Stimulated activated naive CD8-positive, alpha-beta T cell treated with anti-CD3 and anti-CD28 coated beads, Interleukin-15, Interleukin-2, amounts not matched to agents 100 U/mL and 50 U/mL, for 24 hours (primary cell): ENCODE data around the gene DCLRE1C.
A peak's percentile ranks its signal among the peaks of the same experiment; 100 is the strongest.
"Not testable (repeated sequence)": the region's sequence is repeated elsewhere in the genome, so short reads cannot be mapped to it uniquely, and the experiment has no call there.

Source experiments
- ATAC-seq: fragments of 150-1000 bp; cut with Tn5 transposase; one replicate; pipeline ENCODE4 v1.10.0; 2021
- DNase-seq: peaks from one replicate; pipeline ENCODE4 v3.0.0; 2021

The DCLRE1C gene

DNA sequence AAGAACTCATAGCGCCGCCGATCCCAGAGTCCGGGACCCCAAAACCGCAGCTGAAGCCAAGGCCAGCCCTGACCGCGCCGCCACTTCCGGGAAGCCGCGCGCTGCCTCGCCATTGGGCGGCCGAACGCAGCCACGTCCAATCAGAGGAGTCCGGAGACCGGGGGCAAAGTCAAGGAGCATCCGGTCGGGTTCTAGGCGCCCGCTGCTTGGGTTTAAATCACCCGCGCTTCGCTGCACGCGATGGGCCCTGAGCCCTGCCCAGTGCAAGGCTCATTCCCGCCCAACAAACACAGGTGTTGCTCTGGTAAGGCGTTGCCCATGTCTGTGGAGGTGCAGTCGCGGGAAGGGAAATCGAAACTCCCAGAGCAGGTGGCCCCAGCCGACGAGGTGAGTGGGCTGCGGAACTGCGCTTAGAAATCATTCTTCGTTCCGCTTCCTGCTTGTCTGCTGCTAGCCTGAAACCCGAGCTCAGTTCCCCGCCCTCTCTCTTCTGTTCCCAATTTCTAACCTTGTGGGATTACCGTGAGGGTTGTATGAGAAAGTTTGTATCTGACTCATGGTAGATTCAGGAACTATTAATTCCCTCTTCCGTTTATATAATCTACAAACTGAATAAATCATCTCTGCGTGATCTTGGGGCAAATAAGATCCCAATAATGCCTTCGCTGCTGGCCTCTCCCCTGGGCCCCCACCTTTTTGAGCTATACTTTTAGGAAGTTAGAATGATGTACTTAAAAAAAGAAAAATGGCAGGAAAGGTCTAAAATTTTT, at the start of gene DCLRE1C:
DCLRE1C (minus strand) TSS at position 96 of the 770 bp plus-strand sequence; CDS start at position 10, 86 bp downstream.
- DNase-seq: peak; percentile 88

DNA sequence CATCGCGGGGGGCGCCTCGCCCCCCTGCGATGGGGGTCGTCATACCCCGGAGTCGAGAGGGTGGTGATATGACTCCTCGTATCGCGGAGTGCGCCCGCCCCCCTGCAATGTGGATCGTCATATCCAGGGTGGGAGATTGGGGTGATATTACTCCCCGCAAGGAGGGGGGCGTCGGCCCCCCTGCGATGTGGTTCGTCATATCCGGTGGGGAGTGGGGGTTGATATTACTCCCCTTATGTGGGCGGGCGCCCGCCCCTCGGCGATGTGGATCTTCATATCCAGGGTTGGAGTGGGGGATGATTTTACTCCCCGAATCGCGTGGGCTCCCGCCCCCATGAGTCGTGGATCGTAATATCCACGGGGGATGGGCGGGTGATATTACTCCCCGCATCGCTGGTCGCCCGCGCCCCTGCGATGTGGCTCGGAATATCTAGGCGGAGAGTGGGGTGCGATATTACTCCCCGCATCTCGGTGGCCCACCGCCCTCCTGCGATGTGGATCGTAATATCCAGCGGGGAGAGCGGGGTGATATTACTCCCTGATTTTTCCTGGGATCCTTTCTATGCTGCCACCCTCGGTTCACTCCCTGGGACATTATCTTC, 42.2 kb upstream of the DCLRE1C start:
- DNase-seq (no peak), ATAC-seq (no peak)

More for the DNA sequence above, at the start of gene DCLRE1C:
- ATAC-seq: peak; percentile 96

DNA sequence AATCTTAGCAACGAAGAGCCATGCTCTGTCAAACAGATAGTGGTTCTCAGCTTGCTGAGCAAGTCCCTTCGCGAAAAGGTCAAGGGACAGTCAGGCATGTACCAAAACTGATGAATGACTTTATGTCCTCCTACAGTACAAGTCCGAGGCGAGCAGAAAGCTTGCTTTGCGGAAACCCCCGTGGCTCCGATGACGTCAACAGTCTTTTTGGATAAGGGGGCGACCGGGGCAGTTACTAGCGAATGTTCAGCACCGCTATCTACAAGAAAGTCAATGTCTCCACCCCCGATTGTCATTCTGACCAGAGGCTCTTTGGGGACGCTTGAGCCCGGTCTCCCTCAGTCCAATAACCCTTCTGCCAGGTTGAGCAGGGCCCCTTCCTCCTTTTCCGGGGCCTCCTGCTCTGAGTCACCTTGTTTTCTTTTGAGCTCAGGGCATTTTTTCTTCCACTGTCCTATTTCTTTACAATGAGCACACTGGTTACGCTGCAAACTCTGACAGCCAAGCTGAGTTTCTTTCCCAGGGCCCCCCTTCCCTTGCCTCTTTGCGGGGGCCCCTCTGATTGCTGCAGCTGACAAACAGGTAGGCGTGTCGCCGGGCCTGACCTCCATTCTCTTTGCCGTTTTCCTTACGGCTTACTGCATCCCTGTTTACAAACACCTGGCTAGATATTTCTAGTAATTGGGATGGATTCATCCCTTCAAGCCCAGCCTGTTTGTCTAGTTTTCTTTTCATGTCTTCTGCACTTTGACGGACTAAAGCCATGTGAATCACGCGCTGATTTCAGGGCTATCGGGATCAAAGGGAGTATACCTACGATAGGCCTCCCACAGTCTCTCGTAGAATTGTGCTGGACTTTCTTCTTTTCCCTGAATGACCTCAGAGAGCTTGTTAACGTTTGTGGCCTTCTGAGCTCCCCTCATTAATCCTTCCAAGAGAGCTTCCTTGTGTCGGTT, 39.9 kb upstream of the DCLRE1C start:
- ATAC-seq: not testable (repeated sequence)

GRCh38 chr10:14992336-14992735, 38.4 kb upstream of the DCLRE1C start:
- not testable (repeated sequence) for ATAC-seq

More for the DNA sequence above, 39.9 kb upstream of the DCLRE1C start:
- not testable (repeated sequence) for DNase-seq

GRCh38 chr10:14991035-14991749, 37.3 kb upstream of the DCLRE1C start:
- DNase-seq: peak; percentile 72
- ATAC-seq: not testable (repeated sequence)

More at GRCh38 chr10:14992336-14992735, 38.4 kb upstream of the DCLRE1C start:
- not testable (repeated sequence) for DNase-seq

DNA sequence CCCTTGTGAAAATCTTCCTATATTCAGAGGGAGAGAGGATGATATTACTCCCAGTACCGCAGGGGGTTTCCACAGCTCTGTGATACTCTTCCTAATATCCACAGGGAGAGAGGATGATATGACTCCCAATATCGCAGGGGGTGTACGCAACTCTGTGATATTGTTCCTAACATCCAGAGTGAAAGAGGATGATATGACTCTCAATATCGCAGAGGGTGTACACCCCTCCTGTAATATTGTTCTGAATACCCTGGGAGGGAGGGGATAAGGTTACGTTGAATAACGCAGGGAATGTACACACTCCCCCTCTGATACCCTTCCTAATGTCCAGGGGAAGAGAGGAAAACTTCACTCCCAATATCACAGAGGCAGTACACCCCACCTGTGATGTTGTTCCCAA, 35.7 kb upstream of the DCLRE1C start:
- not testable (repeated sequence) for DNase-seq, ATAC-seq

DNA sequence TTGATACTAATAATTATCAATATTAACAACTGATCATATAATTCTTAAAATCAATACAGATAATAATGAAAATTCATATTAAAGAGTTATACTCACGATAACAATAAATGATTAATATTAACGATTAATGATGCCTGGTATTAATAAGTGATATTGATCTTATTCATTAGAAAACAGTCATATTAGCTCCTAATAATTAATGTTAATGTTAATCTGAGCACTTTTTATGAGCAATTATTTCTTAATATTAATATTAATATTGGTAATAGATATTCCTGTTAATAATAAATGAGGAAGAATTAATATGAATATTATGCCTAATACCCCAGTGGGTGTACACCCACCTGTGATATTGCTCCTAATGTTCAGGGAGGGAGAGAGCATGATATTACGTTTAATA, 28.8 kb upstream of the DCLRE1C start:
- ATAC-seq: no peak

GRCh38 chr10:14975672-14976273, 21.9 kb upstream of the DCLRE1C start:
- ATAC-seq (no peak), DNase-seq (no peak)

More for the DNA sequence above, 28.8 kb upstream of the DCLRE1C start:
- DNase-seq: no peak

DNA sequence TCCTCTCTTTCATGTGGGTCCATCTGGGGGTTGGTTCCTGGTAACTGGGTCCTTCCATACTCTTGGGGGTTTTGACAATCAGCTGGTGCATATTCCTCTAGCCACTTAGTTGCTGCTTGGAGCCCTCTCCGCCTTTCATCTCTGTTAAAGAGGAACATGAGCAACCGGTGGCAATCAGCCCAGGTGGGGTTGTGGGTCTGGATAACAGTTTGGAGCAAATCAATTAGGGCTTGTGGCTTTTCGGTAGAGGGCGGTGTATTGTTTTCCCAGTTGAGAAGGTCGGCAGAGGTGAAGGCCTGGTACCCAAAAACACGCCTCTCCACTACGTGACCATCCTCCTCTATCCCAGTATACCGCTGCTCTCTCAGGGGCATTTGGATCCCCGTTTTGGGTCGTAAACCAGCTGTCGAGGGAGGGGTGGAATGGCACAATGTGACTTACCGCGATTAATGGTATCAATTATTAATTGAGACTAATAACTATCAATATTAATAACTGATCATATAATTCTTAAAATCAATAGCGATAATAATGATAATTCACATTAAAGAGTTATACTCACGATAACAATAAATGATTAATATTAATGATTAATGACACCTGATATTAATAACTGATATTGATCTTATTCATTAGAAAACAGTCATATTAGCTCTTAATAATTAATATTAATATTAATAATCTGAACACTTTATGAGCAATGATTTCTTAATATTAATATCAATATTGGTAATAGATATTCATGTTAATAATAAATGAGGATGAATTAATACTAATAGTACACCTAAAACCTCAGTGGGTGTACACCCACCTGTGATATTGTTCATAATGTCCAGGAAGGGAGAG, 20.5 kb upstream of the DCLRE1C start:
- DNase-seq, ATAC-seq: not testable (repeated sequence)

DNA sequence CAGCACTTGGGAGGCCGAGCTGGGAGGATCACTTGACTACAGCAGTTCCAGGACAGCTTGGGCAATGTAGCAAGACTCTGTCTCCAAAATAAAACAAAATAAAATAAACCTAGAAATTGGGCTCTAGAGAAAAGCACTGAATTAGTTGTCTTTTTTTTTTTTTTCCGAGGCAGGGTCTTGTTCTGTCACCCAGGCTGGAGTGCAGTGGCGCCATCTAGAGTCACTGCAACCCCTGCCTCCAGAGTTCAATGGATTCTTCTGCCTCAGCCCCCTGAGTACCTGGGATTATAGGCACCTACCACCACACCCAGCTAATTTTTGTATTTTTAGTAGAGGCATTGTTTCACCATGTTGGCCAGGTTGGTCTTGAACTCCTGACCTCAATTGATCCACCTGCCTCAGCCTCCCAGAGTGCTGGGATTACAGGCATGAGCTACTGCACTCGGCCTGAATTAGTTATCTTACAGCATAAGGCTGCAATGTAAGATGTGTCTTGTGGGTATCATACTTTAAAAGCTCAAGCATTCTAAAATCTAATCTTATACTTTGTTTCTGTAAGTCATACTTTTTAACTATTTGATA, 18.1 kb upstream of the DCLRE1C start:
- peak; percentile 65 for ATAC-seq
- DNase-seq: peak; percentile 56

DNA sequence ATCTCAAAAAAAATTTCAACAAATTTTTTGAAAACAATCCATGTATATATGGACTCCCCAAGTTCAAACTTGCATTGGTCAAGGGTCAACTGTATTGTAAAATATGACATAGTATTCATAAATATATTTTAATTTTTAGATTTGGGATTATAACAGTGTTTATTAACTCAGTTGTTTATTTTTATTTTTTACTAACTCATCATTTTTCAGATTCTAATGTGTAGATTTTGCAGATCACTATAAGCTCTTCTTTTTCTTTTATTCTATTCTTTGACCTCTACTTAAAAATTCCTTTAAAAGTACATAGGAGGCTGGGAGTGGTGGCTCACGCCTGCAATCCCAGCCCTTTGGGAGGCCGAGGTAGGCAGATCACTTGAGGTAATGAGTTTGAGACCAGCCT, 14.0 kb upstream of the DCLRE1C start:
- no peak for ATAC-seq

GRCh38 chr10:14959221-14960057, 5.5 kb upstream of the DCLRE1C start, which contains the start of gene MEIG1:
Gene MEIG1, plus strand, starts transcription at chr10:14959388. Its CDS starts 7,081 bp downstream, at chr10:14966469.
- peak; percentile 97 for DNase-seq
- ATAC-seq: peak; percentile 94

More for the DNA sequence above, 14.0 kb upstream of the DCLRE1C start:
- DNase-seq: no peak

- DNase-seq (no peak), ATAC-seq (no peak)
These were observed 5.0 kb upstream of the DCLRE1C start for GRCh38 chr10:14958872-14959220.

DNA sequence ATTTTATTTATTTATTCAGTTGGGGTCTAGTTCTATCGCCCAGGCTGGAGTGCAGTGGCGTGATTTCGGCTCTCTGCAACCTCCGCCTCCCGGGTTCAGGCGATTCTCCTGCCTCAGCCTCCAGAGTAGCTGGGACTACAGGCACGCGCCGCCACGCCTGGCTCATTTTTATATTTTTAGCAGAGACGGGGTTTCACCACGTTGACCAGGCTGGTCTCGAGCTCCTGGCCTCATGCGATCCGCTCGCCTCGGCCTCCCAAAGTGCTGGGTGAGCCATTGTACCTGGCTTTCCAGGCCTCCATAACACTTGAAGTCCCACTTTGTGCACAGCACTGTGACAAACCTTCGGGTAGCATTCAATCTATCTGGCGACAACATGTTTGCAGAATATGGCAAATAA, 1.0 kb upstream of the DCLRE1C start:
- no peak for ATAC-seq
- DNase-seq: no peak

DNA sequence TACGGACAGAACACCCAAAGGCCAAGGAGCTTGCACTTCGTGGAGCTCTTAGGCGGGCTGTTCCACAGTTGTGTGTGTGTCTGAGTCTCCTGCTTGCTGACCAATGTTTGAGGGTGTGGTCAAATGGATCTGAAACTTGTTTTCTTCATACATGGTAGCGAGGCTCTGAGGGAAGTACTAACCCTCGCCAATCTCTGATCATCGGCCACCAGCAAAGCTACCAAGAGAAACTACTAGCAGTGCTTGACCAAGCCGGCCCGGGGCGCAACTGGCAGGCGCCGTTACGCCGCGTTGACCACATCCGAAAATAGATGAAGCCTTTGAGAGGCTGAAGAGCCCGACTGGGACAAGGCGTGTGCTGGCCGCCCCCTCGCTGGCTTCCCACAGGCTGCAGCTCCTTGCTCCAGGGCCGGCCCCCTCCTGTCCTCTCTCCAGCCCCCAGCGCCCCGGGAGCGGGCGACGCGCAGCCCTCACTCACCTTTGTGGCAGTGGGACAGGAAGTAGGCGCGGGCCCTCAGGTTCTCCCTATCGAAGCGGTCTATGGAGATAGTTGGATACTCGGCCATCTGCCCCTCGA, 384 bp downstream of the DCLRE1C start:
- peak; percentile 51 for ATAC-seq
- no peak for DNase-seq

DNA sequence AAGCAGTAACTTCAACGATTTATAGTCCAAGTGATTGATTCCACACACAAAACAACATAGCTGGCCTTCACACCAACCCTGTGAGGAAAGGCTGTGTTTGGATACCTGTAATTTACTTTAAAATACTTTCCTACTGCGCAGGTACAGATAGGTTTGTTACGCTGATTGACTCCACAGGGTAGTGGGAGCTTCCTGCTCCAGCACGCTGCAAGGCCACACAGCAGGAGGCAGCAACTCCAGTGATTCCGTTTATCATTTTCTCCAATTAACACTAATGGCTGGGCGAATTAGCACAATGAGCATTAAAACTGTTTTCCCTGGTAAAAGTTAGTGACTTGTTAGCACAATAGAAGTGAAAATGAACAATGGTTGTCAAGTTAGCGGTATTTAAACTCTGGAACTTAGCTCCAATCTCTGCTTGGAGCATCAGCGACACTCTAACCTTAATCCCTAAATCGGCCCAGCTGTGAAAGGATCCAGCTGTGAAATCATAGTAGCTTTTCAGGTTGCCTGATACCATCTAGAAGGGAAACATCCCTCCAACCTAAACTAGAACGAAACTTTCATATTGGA, 959 bp downstream of the DCLRE1C start:
- DNase-seq (no peak), ATAC-seq (no peak)

DNA sequence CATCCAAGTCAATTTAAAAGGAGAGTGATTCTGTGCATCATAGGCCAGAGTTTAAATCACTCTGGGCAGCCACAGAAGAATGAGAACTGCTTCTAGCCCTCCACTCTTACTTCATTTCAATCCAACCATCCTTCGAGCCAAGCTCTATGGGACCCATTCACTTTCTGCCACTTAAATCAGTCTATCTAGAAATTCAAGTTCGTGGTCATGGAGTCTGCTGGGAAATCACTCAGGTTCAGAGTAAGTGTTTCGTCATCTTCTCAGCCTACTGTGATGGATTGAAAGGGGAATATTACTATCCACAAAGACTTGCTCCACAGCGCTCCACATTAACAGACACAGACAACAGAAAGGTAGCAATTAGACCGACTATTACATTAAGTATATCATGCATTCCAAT, 4.6 kb downstream of the DCLRE1C start:
- DNase-seq: no peak

GRCh38 chr10:14947268-14947667, 6.6 kb downstream of the DCLRE1C start:
- no peak for ATAC-seq

More for the DNA sequence above, 4.6 kb downstream of the DCLRE1C start:
- ATAC-seq: no peak

More at GRCh38 chr10:14947268-14947667, 6.6 kb downstream of the DCLRE1C start:
- no peak for DNase-seq
